Measurements from ENCODE around the gene KIAA1217. TPM values are rescaled to one million over a fixed set of nuclear protein-coding genes. Genes with fewer than 3 reads are reported as not detected.

Gene KIAA1217
- total RNA-seq, 1 experiment from 2014 or later, result 23.4 TPM

GRCh38 chr10:24307116-24307515 lies 98.2 kb downstream of the KIAA1217 start:
- DNase-seq (ENCODE audit: low spot score), result no peak
- TF ChIP-seq MLX (CRISPR knock-in tag; IDR thresholded peaks at IDR 0.05) (no peak), JAZF1 (CRISPR knock-in tag; IDR thresholded peaks at IDR 0.05) (no peak), ATF1 (CRISPR knock-in tag; IDR thresholded peaks at IDR 0.05) (no peak), TEAD1 (CRISPR knock-in tag; IDR thresholded peaks at IDR 0.05) (no peak), ATF3 (CRISPR knock-in tag; conservative IDR thresholded peaks at IDR 0.05) (no peak), ZNF121 (CRISPR knock-in tag; IDR thresholded peaks at IDR 0.05) (no peak), NFATC4 (CRISPR knock-in tag; IDR thresholded peaks at IDR 0.05) (no peak), FOXK1 (CRISPR knock-in tag; IDR thresholded peaks at IDR 0.05) (no peak), ZNF232 (CRISPR knock-in tag; IDR thresholded peaks at IDR 0.05) (no peak), CBFB (CRISPR knock-in tag; IDR thresholded peaks at IDR 0.05; ENCODE audit: low read depth) (no peak), ZNF219 (CRISPR knock-in tag; IDR thresholded peaks at IDR 0.05; ENCODE audit: borderline replicate concordance) (no peak), IRF2 (CRISPR knock-in tag; IDR thresholded peaks at IDR 0.05; ENCODE audit: borderline replicate concordance, low read depth) (no peak), ZNF396 (CRISPR knock-in tag; IDR thresholded peaks at IDR 0.05; ENCODE audit: borderline replicate concordance) (no peak), GABPB1 (CRISPR knock-in tag; IDR thresholded peaks at IDR 0.05) (no peak), ZNF425 (CRISPR knock-in tag; conservative IDR thresholded peaks at IDR 0.05) (no peak), ZBTB21 (CRISPR knock-in tag; IDR thresholded peaks at IDR 0.05; ENCODE audit: borderline replicate concordance) (no peak), ELF4 (CRISPR knock-in tag; IDR thresholded peaks at IDR 0.05; ENCODE audit: low read depth) (no peak)
- TF ChIP-seq, protein P1, sequence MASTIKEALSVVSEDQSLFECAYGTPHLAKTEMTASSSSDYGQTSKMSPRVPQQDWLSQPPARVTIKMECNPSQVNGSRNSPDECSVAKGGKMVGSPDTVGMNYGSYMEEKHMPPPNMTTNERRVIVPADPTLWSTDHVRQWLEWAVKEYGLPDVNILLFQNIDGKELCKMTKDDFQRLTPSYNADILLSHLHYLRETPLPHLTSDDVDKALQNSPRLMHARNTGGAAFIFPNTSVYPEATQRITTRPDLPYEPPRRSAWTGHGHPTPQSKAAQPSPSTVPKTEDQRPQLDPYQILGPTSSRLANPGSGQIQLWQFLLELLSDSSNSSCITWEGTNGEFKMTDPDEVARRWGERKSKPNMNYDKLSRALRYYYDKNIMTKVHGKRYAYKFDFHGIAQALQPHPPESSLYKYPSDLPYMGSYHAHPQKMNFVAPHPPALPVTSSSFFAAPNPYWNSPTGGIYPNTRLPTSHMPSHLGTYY (CRISPR knock-in tag; IDR thresholded peaks at IDR 0.05), result no peak
- TF ChIP-seq, protein P2, sequence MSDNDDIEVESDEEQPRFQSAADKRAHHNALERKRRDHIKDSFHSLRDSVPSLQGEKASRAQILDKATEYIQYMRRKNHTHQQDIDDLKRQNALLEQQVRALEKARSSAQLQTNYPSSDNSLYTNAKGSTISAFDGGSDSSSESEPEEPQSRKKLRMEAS (CRISPR knock-in tag; IDR thresholded peaks at IDR 0.05), result no peak
- ChIA-PET POLR2A (interaction anchor here (0.9 kb wide), 1 partner anchor 213 kb away, joined by 3 read pairs; no protein-coding TSS in a partner anchor), CTCF (interaction anchor here (1.1 to 3.0 kb wide), 2 partner anchors 12 to 53 kb away, joined by 3 to 16 read pairs; no protein-coding TSS in a partner anchor)
- Mint-ChIP-seq H3K27me3 (ENCODE audit: low read depth) (no peaks in the 10 kb centered on the region), H3K27ac (no peak overlapping the region), H3K4me3 (no peak overlapping the region), H3K36me3 (peaks cover 3% of the 10 kb centered on the region; the same call in 1 of the 2 replicates), H3K9me3 (peaks cover 4% of the 10 kb centered on the region), H3K4me1 (peaks cover 24% of the 10 kb centered on the region)
- no peak for ATAC-seq

GRCh38 chr10:24307696-24308485 lies 99.0 kb downstream of the KIAA1217 start:
- peaks cover 4% of the 10 kb centered on the region for H3K9me3 Mint-ChIP-seq
- CTCF ChIA-PET, result interaction anchor here (3.0 kb wide), 1 partner anchor 11 kb away, joined by 16 read pairs; no protein-coding TSS in a partner anchor
- TF ChIP-seq NR2C2 (CRISPR knock-in tag; IDR thresholded peaks at IDR 0.05), result no peak
- TF ChIP-seq ZSCAN18 (CRISPR knock-in tag; IDR thresholded peaks at IDR 0.05), result no peak
- TF ChIP-seq, protein P2 (CRISPR knock-in tag; IDR thresholded peaks at IDR 0.05), result no peak
- TF ChIP-seq NFATC4 (CRISPR knock-in tag; IDR thresholded peaks at IDR 0.05), result no peak
- TF ChIP-seq, protein P3, sequence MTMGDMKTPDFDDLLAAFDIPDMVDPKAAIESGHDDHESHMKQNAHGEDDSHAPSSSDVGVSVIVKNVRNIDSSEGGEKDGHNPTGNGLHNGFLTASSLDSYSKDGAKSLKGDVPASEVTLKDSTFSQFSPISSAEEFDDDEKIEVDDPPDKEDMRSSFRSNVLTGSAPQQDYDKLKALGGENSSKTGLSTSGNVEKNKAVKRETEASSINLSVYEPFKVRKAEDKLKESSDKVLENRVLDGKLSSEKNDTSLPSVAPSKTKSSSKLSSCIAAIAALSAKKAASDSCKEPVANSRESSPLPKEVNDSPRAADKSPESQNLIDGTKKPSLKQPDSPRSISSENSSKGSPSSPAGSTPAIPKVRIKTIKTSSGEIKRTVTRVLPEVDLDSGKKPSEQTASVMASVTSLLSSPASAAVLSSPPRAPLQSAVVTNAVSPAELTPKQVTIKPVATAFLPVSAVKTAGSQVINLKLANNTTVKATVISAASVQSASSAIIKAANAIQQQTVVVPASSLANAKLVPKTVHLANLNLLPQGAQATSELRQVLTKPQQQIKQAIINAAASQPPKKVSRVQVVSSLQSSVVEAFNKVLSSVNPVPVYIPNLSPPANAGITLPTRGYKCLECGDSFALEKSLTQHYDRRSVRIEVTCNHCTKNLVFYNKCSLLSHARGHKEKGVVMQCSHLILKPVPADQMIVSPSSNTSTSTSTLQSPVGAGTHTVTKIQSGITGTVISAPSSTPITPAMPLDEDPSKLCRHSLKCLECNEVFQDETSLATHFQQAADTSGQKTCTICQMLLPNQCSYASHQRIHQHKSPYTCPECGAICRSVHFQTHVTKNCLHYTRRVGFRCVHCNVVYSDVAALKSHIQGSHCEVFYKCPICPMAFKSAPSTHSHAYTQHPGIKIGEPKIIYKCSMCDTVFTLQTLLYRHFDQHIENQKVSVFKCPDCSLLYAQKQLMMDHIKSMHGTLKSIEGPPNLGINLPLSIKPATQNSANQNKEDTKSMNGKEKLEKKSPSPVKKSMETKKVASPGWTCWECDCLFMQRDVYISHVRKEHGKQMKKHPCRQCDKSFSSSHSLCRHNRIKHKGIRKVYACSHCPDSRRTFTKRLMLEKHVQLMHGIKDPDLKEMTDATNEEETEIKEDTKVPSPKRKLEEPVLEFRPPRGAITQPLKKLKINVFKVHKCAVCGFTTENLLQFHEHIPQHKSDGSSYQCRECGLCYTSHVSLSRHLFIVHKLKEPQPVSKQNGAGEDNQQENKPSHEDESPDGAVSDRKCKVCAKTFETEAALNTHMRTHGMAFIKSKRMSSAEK (CRISPR knock-in tag; IDR thresholded peaks at IDR 0.05; ENCODE audit: borderline replicate concordance), result no peak
- TF ChIP-seq, protein P4, sequence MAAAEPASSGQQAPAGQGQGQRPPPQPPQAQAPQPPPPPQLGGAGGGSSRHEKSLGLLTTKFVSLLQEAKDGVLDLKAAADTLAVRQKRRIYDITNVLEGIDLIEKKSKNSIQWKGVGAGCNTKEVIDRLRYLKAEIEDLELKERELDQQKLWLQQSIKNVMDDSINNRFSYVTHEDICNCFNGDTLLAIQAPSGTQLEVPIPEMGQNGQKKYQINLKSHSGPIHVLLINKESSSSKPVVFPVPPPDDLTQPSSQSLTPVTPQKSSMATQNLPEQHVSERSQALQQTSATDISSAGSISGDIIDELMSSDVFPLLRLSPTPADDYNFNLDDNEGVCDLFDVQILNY (CRISPR knock-in tag; IDR thresholded peaks at IDR 0.05), result no peak

More at GRCh38 chr10:24307696-24308485, 99.0 kb downstream of the KIAA1217 start:
- DNase-seq (ENCODE audit: low spot score), result no peak
- H3K4me3 Mint-ChIP-seq, result no peak overlapping the region
- H3K4me1 Mint-ChIP-seq, result peaks cover 24% of the 10 kb centered on the region
- no peaks in the 10 kb centered on the region for H3K27me3 Mint-ChIP-seq (ENCODE audit: low read depth)
- peaks cover 3% of the 10 kb centered on the region; the same call in 1 of the 2 replicates for H3K36me3 Mint-ChIP-seq
- POLR2A ChIA-PET, result no interaction called here
- H3K27ac Mint-ChIP-seq, result no peak overlapping the region
- ATAC-seq, result no peak
